SJSA1 (cell line): ENCODE results near the gene PLXNB2. TPM values are rescaled to one million over a fixed set of nuclear protein-coding genes. Genes with fewer than 3 reads are reported as not detected.
"Not testable (repeated sequence)": the region's sequence is repeated elsewhere in the genome, so short reads cannot be mapped to it uniquely, and the experiment has no call there.

Source experiments
- DNase-seq, 2 experiments: peaks; one replicate each; pipeline ENCODE4 v3.0.0-alpha.2; 2015 to 2020; ENCODE audit warnings: low spot score in 2 of 2, low read depth in 1 of 2
- H3K27ac ChIP-seq: fragments of 250-450 bp; sonication (Bioruptor Pico); 2 replicates; pipeline ENCODE4 v1.5.1; 2020; ENCODE audit warnings: mild to moderate bottlenecking, moderate library complexity
- H3K27me3 ChIP-seq: fragments of 250-450 bp; sonication (Bioruptor Pico); replicated peaks from 2 replicates; pipeline ENCODE4 v1.5.1; 2020; ENCODE audit warnings: mild to moderate bottlenecking, moderate library complexity
- H3K36me3 ChIP-seq: fragments of 250-450 bp; sonication (Bioruptor Pico); 2 replicates; pipeline ENCODE4 v1.5.1; 2020; ENCODE audit warnings: mild to moderate bottlenecking
- H3K4me1 ChIP-seq: fragments of 250-450 bp; sonication (Bioruptor Pico); replicated peaks from 2 replicates; pipeline ENCODE4 v1.6.1; 2021; ENCODE audit warnings: mild to moderate bottlenecking
- H3K4me3 ChIP-seq: fragments of 250-450 bp; sonication (Bioruptor Pico); 2 replicates; pipeline ENCODE4 v1.5.1; 2020; ENCODE audit warnings: mild to moderate bottlenecking
- H3K9me3 ChIP-seq: fragments of 250-450 bp; sonication (Bioruptor Pico); replicated peaks from 2 replicates; pipeline ENCODE4 v1.5.1; 2020; ENCODE audit warnings: mild to moderate bottlenecking
- total RNA-seq: library from RNA; depleted of rRNA; stranded (reverse); fragments of >200 nt; shearing (Covaris generic); gene quantifications from 2 replicates; pipeline ENCODE4 v1.2.3, GENCODE V29; 2014

PLXNB2 gene
- total RNA-seq, 1 experiment from 2014 or later, result 61.7 TPM

- Histone ChIP-seq H3K27me3 (no peaks in the 10 kb centered on the region), H3K36me3 (peaks cover 84% of the 10 kb centered on the region), H3K9me3 (no peaks in the 10 kb centered on the region), H3K27ac (no peak overlapping the region), H3K4me3 (no peak overlapping the region), H3K4me1 (peaks cover 16% of the 10 kb centered on the region)
- no peak for DNase-seq
These were observed 26.6 kb downstream of the PLXNB2 start for GRCh38 chr22:50280708-50281383.

GRCh38 chr22:50280022-50280707, 27.3 kb downstream of the PLXNB2 start:
- Histone ChIP-seq H3K4me1 (peaks cover 16% of the 10 kb centered on the region), H3K4me3 (no peak overlapping the region), H3K9me3 (no peaks in the 10 kb centered on the region), H3K27me3 (no peaks in the 10 kb centered on the region), H3K27ac (no peak overlapping the region), H3K36me3 (peaks cover 89% of the 10 kb centered on the region)
- DNase-seq, result no peak

DNA sequence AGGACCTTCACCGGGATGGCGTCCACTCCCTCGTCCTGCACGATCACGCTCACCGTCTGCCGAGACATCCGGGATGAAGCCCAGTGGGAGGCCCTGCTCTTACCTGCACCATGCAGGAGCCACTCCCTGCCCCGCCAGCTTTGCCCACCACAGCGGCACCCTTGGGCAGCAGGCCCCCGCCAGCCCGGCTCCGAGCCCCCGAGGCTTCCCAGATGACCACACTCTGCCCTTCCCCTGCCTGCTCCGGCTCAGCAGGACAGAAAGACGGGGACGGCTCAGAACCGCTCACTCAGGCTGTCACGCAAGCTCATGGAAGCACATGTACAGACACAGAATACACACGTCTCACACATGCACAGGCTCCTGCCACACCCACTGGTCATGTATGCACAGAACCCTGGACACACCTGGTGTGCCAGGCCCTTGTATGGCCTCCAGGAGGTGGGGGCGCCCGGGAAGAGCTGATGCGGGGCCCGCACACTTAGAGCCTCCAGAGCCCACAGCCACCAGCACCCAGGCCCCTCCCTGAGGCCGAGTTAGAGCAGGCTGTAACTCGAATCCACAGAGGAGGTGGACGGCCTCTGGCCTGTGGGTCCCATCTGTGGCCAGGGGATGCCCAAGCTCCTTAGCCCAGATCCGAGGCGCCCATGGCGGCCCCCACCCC, 28.4 kb downstream of the PLXNB2 start:
- H3K9me3 ChIP-seq, result no peaks in the 10 kb centered on the region
- no peak overlapping the region for H3K4me3 ChIP-seq
- peaks cover 87% of the 10 kb centered on the region for H3K36me3 ChIP-seq
- no peaks in the 10 kb centered on the region for H3K27me3 ChIP-seq
- no peak for DNase-seq
- H3K27ac ChIP-seq, result no peak overlapping the region
- peaks cover 16% of the 10 kb centered on the region for H3K4me1 ChIP-seq

GRCh38 chr22:50278461-50278860, 29.0 kb downstream of the PLXNB2 start:
- no peaks in the 10 kb centered on the region for H3K9me3 ChIP-seq
- no peak overlapping the region for H3K4me3 ChIP-seq
- H3K27ac ChIP-seq, result no peak overlapping the region
- peaks cover 85% of the 10 kb centered on the region for H3K36me3 ChIP-seq
- H3K4me1 ChIP-seq, result peaks cover 16% of the 10 kb centered on the region
- no peak for DNase-seq
- H3K27me3 ChIP-seq, result no peaks in the 10 kb centered on the region

GRCh38 chr22:50277761-50278160, 29.7 kb downstream of the PLXNB2 start:
- peaks cover 12% of the 10 kb centered on the region for H3K4me1 ChIP-seq
- H3K9me3 ChIP-seq, result no peaks in the 10 kb centered on the region
- H3K27me3 ChIP-seq, result no peaks in the 10 kb centered on the region
- no peak for DNase-seq
- H3K4me3 ChIP-seq, result no peak overlapping the region
- H3K36me3 ChIP-seq, result peaks cover 80% of the 10 kb centered on the region
- H3K27ac ChIP-seq, result no peak overlapping the region

- Histone ChIP-seq H3K36me3 (peaks cover 64% of the 10 kb centered on the region), H3K9me3 (no peaks in the 10 kb centered on the region), H3K4me1 (peaks cover 6% of the 10 kb centered on the region), H3K27ac (no peak overlapping the region), H3K4me3 (no peak overlapping the region), H3K27me3 (peaks cover 4% of the 10 kb centered on the region)
- no peak for DNase-seq
These were observed 31.3 kb downstream of the PLXNB2 start for GRCh38 chr22:50276143-50276542.

DNA sequence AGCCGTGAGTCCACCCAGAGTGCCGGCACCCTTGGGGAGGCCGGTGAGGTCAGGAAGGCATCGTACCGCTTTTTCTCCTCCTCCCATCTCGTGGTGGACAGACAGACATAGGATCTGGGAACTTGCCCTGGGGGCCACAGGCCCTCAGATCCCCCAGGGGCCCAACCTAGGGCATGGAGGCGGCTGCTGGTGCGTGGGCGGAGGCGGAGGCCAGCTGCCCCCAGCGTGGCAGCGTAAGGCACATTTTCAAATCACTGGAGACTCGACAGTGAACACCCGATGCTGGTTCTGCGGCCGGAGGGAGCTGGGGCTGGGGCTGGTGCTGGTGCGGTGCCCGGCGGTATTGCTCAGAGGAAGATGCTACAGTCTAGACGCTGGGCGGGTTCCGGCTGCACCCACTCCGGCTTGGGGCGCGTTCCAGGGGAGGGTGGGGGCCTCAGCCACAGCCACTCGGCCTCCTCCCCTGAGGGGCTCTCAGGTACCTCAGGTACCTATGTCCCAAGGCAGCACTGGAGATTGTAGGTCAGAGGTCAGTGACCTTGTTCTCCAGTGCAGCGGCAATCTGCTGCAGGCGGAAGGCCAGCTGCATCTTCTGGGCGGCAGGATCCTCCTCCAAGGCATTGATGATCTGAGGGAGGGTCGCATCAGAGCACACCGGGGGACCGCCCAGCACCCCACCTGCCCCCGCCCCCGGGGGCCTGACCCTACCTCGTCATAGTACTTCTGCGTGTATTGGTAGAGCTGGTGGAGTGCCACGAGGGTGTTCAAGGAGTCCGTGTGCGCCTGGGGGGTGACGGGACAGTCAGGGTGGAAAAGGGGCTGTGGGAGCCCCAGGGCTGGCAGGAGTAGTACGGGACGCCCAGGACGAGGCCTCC, 32.0 kb downstream of the PLXNB2 start:
- no peak for DNase-seq
- Histone ChIP-seq H3K9me3 (no peaks in the 10 kb centered on the region), H3K27ac (no peak overlapping the region), H3K27me3 (peaks cover 12% of the 10 kb centered on the region), H3K4me1 (peaks cover 13% of the 10 kb centered on the region), H3K4me3 (no peak overlapping the region), H3K36me3 (peaks cover 58% of the 10 kb centered on the region)

DNA sequence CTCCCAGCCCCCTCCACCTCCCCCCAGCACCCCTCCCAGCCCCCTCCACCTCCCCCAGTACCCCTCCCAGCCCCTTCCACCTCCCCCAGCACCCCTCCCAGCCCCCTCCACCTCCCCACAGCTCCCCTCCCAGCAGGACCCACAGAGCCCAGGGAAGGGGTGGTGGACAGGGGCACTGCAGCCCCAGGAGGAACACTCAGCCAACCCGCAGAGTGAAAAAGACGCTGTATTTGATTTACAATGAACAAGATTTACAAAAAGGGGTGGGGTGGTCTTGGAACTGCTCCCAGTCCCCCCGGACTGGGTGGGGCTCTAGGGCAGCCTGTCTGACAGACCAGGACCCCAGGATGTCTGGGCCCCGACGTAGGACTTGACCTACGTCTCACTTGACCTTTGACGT, 32.7 kb downstream of the PLXNB2 start:
- H3K36me3 ChIP-seq, result peaks cover 51% of the 10 kb centered on the region
- H3K4me3 ChIP-seq, result no peak overlapping the region
- H3K9me3 ChIP-seq, result no peaks in the 10 kb centered on the region
- no peak for DNase-seq
- no peak overlapping the region for H3K27ac ChIP-seq
- H3K27me3 ChIP-seq, result peaks cover 13% of the 10 kb centered on the region
- peaks cover 14% of the 10 kb centered on the region for H3K4me1 ChIP-seq

GRCh38 chr22:50274311-50274710, 33.1 kb downstream of the PLXNB2 start:
- no peaks in the 10 kb centered on the region for H3K9me3 ChIP-seq
- H3K4me1 ChIP-seq, result peaks cover 14% of the 10 kb centered on the region
- H3K27me3 ChIP-seq, result peaks cover 17% of the 10 kb centered on the region
- no peak for DNase-seq
- H3K4me3 ChIP-seq, result no peak overlapping the region
- H3K36me3 ChIP-seq, result peaks cover 47% of the 10 kb centered on the region
- no peak overlapping the region for H3K27ac ChIP-seq

- H3K27ac ChIP-seq, H3K9me3 ChIP-seq, H3K4me3 ChIP-seq, DNase-seq: not testable (repeated sequence)
- Histone ChIP-seq H3K36me3 (peaks cover 41% of the 10 kb centered on the region), H3K4me1 (peaks cover 14% of the 10 kb centered on the region), H3K27me3 (peaks cover 23% of the 10 kb centered on the region)
These were observed 33.7 kb downstream of the PLXNB2 start for GRCh38 chr22:50273781-50274180.

DNA sequence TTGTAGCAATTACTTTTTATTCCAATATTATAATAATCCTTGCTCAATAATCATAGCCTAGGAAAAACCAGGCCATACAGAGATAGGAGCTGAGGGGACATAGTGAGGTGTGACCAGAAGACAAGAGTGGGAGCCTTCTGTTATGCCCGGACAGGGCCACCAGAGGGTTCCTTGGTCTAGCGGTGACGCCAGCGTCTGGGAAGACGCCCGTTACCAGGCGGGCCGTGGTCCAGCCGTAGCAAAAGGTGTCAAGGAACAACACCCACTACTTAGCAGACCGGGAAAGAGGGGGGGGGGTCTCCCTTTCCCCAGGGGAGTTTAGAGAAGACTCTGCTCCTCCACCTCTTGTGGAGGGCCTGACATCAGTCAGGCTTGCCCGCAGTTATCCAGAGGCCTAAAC, 34.1 kb downstream of the PLXNB2 start:
- H3K9me3 ChIP-seq, result not testable (repeated sequence)
- peaks cover 26% of the 10 kb centered on the region for H3K27me3 ChIP-seq

DNA sequence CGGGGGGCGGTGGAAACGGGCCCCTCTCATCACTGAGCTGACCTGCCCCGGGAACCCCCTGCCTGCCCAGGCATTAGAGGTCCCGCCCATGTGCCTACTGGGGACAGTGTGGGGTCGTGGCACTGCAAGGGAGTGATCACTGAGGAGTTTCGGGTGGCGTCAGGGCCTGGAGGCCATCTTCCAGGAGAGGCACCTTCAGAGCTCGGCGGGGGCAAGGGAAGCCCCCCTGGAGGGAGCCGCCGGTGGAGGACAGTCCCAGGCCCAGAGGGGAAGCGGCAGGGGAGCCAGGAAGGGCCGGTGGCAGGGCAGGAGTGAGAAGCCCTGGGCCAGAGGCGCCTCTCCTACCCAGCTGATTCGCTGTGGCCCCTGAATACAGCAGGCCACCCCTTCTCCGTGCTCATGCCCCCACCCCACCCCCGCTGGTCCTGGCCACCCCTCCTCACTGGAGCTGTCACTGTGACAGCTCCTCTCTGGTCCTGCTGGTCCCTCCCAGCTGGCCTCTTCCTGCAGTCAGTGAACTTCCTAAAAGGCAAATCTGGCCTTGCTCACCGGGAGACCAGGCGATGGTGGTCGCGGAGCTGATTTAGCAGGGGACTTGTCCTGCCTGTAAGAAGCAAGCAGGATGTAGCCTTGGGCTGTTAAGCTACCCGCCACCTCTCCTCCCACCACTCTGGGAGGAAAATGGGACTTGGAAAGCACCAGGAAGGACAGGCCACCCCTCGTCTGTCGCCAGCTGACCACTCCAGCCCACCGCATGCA, 35.2 kb downstream of the PLXNB2 start:
- H3K4me3 ChIP-seq, result no peak overlapping the region
- H3K27ac ChIP-seq, result no peak overlapping the region

More for the DNA sequence above, 34.1 kb downstream of the PLXNB2 start:
- not testable (repeated sequence) for H3K27ac ChIP-seq, DNase-seq, H3K4me3 ChIP-seq
- peaks cover 14% of the 10 kb centered on the region for H3K4me1 ChIP-seq
- H3K36me3 ChIP-seq, result peaks cover 37% of the 10 kb centered on the region

GRCh38 chr22:50271519-50271970, 35.9 kb downstream of the PLXNB2 start:
- peak; percentile 52 to 71 for DNase-seq
- H3K27me3 ChIP-seq, result peaks cover 32% of the 10 kb centered on the region
- H3K27ac ChIP-seq, result no peak overlapping the region
- peaks cover 19% of the 10 kb centered on the region for H3K36me3 ChIP-seq
- no peak overlapping the region; the same call in 1 of the 2 replicates for H3K4me3 ChIP-seq
- H3K9me3 ChIP-seq, result peaks cover 8% of the 10 kb centered on the region
- peaks cover 14% of the 10 kb centered on the region for H3K4me1 ChIP-seq

More for the DNA sequence above, 35.2 kb downstream of the PLXNB2 start:
- H3K36me3 ChIP-seq, result peaks cover 26% of the 10 kb centered on the region
- H3K4me1 ChIP-seq, result peaks cover 14% of the 10 kb centered on the region
- H3K27me3 ChIP-seq, result peaks cover 32% of the 10 kb centered on the region
- DNase-seq, result no peak
- H3K9me3 ChIP-seq, result peaks cover 2% of the 10 kb centered on the region; the same call in 1 of the 2 replicates
